K562 (cell line): Measurements from ENCODE around the gene ZBTB20.

Experiments used
- ELK3 ChIP-seq: fragments of 450-650 bp; formaldehyde crosslinking; IDR thresholded peaks from 2 replicates; pipeline ENCODE4 v1.4.0; 2020; ENCODE audit warnings: mild to moderate bottlenecking
- GABPA ChIP-seq: fragments of 200-800 bp; sonication (Bioruptor generic); conservative IDR thresholded peaks from 2 replicates; pipeline ENCODE4 v1.6.1; 2016; ENCODE audit warnings: low read depth, missing genetic modification characterization, missing compliant biosample characterization
- NFYB ChIP-seq: IDR thresholded peaks from 2 replicates; pipeline ENCODE4 v1.6.1; 2011; ENCODE audit warnings: mild to moderate bottlenecking, moderate library complexity; ENCODE audit not compliant: insufficient read length; ENCODE audit errors: extremely low read depth
- POLR2A ChIP-seq: fragments of 450-650 bp; conservative IDR thresholded peaks from 2 replicates; pipeline ENCODE4 v1.6.1; 2016
- RAD21 ChIP-seq, 2 experiments: fragments of 250-450 bp in 1 of 2; fragments of 450-650 bp in 1 of 2; sonication (Bioruptor Pico) in 1 of 2; formaldehyde crosslinking in 1 of 2; IDR thresholded peaks in 1 of 2; conservative IDR thresholded peaks in 1 of 2; 2 replicates each; pipeline versions ENCODE4 v1.4.0 to v1.8.0; 2020 to 2022; ENCODE audit warnings: mild to moderate bottlenecking in 2 of 2, moderate library complexity in 1 of 2
- SP1 ChIP-seq: sonication (generic); formaldehyde crosslinking; IDR thresholded peaks from 2 replicates; pipeline ENCODE4 v1.8.1; 2022; ENCODE audit warnings: mild to moderate bottlenecking, missing genetic modification reagents
- USF1 ChIP-seq: sonication (generic); formaldehyde crosslinking; IDR thresholded peaks from 2 replicates; pipeline ENCODE4 v1.9.0; 2022; ENCODE audit warnings: mild to moderate bottlenecking, missing genetic modification reagents
- YY1 ChIP-seq, 3 experiments: IDR thresholded peaks; 2 replicates each; pipeline ENCODE4 v1.6.1; 2011; ENCODE audit warnings: low read length in 2 of 3, mild to moderate bottlenecking in 2 of 3, moderate library complexity in 2 of 3, borderline replicate concordance in 1 of 3, control low read depth in 1 of 3, low read depth in 1 of 3; ENCODE audit not compliant: insufficient read depth in 3 of 3, insufficient replicate concordance in 2 of 3, control insufficient read depth in 1 of 3, insufficient read length in 1 of 3; ENCODE audit errors: extremely low read depth in 1 of 3
- TF ChIP-seq, protein P1 (sequence below), 3 experiments: IDR thresholded peaks in 2 of 3; conservative IDR thresholded peaks in 1 of 3; 2 replicates each; pipeline ENCODE4 v1.5.1; 2011 to 2012; ENCODE audit warnings: low read length in 3 of 3, mild to moderate bottlenecking in 3 of 3, control low read depth in 2 of 3, improper control_type of control experiment in 1 of 3, inconsistent platforms in 1 of 3, low read depth in 1 of 3, mixed read lengths in 1 of 3, moderate library complexity in 1 of 3; ENCODE audit not compliant: insufficient read depth in 2 of 3
- TF ChIP-seq, protein P2 (sequence below): sonication (generic); formaldehyde crosslinking; IDR thresholded peaks from 2 replicates; pipeline ENCODE4 v1.8.0; 2022; ENCODE audit warnings: missing genetic modification reagents, mild to moderate bottlenecking, moderate library complexity, borderline replicate concordance
- TF ChIP-seq, protein P3 (sequence below): fragments of 450-650 bp; IDR thresholded peaks from 2 replicates; pipeline ENCODE4 v1.6.1; 2017; ENCODE audit warnings: antibody characterized with exemption, mild to moderate bottlenecking

DNA sequence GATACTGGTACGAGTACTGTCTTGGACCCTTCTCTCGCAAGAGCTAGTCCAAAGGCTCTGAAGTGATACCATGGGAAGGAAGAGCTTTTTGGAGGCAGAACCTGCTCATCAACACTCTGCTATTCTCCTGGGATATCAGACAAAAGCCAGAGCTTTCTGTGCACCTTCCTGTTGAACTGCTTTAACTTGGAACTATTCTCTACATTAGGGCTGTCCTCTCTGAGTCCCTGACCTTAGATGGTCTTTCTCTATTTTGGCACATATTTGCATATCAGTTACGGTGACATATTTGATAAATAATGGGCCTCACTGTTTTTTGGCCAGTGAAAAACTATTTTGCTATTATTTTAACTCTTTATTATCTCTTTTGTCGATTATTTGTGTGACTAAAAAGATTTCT lies 706.4 kb downstream of the ZBTB20 start:
- no peak for TF ChIP-seq NFYB
- TF ChIP-seq POLR2A: no peak
- TF ChIP-seq, protein P1, sequence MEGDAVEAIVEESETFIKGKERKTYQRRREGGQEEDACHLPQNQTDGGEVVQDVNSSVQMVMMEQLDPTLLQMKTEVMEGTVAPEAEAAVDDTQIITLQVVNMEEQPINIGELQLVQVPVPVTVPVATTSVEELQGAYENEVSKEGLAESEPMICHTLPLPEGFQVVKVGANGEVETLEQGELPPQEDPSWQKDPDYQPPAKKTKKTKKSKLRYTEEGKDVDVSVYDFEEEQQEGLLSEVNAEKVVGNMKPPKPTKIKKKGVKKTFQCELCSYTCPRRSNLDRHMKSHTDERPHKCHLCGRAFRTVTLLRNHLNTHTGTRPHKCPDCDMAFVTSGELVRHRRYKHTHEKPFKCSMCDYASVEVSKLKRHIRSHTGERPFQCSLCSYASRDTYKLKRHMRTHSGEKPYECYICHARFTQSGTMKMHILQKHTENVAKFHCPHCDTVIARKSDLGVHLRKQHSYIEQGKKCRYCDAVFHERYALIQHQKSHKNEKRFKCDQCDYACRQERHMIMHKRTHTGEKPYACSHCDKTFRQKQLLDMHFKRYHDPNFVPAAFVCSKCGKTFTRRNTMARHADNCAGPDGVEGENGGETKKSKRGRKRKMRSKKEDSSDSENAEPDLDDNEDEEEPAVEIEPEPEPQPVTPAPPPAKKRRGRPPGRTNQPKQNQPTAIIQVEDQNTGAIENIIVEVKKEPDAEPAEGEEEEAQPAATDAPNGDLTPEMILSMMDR (IDR thresholded peaks at IDR 0.05 in 2 of 3, conservative IDR thresholded peaks at IDR 0.05 in 1 of 3; ENCODE audit: insufficient read depth in 2 of 3, low read depth in 1 of 3, low read length in 3 of 3): no peak
- TF ChIP-seq, protein P2, sequence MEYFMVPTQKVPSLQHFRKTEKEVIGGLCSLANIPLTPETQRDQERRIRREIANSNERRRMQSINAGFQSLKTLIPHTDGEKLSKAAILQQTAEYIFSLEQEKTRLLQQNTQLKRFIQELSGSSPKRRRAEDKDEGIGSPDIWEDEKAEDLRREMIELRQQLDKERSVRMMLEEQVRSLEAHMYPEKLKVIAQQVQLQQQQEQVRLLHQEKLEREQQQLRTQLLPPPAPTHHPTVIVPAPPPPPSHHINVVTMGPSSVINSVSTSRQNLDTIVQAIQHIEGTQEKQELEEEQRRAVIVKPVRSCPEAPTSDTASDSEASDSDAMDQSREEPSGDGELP: no peak
- TF ChIP-seq, protein P3, sequence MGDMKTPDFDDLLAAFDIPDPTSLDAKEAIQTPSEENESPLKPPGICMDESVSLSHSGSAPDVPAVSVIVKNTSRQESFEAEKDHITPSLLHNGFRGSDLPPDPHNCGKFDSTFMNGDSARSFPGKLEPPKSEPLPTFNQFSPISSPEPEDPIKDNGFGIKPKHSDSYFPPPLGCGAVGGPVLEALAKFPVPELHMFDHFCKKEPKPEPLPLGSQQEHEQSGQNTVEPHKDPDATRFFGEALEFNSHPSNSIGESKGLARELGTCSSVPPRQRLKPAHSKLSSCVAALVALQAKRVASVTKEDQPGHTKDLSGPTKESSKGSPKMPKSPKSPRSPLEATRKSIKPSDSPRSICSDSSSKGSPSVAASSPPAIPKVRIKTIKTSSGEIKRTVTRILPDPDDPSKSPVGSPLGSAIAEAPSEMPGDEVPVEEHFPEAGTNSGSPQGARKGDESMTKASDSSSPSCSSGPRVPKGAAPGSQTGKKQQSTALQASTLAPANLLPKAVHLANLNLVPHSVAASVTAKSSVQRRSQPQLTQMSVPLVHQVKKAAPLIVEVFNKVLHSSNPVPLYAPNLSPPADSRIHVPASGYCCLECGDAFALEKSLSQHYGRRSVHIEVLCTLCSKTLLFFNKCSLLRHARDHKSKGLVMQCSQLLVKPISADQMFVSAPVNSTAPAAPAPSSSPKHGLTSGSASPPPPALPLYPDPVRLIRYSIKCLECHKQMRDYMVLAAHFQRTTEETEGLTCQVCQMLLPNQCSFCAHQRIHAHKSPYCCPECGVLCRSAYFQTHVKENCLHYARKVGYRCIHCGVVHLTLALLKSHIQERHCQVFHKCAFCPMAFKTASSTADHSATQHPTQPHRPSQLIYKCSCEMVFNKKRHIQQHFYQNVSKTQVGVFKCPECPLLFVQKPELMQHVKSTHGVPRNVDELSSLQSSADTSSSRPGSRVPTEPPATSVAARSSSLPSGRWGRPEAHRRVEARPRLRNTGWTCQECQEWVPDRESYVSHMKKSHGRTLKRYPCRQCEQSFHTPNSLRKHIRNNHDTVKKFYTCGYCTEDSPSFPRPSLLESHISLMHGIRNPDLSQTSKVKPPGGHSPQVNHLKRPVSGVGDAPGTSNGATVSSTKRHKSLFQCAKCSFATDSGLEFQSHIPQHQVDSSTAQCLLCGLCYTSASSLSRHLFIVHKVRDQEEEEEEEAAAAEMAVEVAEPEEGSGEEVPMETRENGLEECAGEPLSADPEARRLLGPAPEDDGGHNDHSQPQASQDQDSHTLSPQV: no peak
- no peak for TF ChIP-seq GABPA
- no peak for TF ChIP-seq YY1 (IDR thresholded peaks at IDR 0.05; ENCODE audit: borderline replicate concordance in 1 of 3, control insufficient read depth in 1 of 3, extremely low read depth in 1 of 3, insufficient read depth in 3 of 3, insufficient read length in 1 of 3, insufficient replicate concordance in 2 of 3, low read depth in 1 of 3, low read length in 2 of 3)
- no peak for TF ChIP-seq SP1 (CRISPR knock-in tag)
- no peak for TF ChIP-seq USF1 (CRISPR knock-in tag)
- no peak for TF ChIP-seq RAD21 (CRISPR knock-in tag; conservative IDR thresholded peaks at IDR 0.05 in 1 of 2, IDR thresholded peaks at IDR 0.05 in 1 of 2)
- TF ChIP-seq ELK3 (CRISPR knock-in tag): no peak
